GM21367 (cell line): ENCODE measurements around the gene SEPHS1.
A peak's percentile ranks its signal among the peaks of the same experiment; 100 is the strongest.
"Not testable (repeated sequence)": the region's sequence is repeated elsewhere in the genome, so short reads cannot be mapped to it uniquely, and the experiment has no call there.

ENCODE experiments used
- ATAC-seq: cut with Tn5 transposase; IDR thresholded peaks from one replicate; pipeline ENCODE4 v1.9.1; 2021; ENCODE audit not compliant: unreplicated experiment

The SEPHS1 gene

DNA sequence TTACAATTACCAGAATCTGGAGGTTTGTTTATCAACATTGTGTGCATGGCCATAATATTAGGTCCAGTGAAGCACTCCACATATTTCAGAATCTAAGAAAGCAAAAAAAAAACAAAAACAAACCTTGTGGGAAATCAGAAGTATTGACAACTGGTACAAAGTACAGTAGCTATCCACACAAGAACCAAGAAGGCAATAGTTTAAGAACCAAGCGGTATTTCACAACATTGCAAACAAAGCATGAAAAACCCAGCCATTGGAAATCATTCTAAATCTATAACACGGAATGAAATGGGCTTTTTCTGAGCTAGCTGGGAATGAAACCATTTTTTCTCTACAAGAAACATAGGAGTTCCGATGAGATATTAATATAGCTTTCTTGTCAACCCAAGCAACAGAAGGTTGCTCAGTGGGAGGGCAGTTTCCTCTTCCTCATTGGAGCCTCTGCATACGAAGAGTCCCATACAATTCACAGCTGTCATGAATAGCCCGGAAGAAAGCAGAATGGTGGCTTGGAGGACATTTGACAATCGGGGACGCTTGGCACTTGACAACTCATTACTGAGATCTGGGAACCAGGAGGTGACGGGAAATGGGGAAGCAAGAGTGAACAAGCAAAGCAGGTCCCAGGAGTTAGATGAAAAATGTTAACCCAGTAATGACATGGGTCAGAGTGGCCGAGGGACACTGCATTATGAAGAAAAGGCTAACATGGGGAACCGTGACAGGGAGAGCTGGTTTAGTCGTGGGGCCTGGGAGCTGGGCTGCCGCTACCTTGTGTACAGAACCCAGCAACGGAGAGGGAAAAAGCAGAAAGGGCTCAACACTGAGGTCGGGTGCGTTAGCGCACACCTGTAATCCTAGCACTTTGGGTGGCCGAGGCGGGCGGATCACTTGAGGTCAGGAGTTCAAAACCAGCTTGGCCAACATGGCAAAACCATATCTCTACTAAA lies 56.0 kb downstream of the SEPHS1 start:
- no peak for ATAC-seq

DNA sequence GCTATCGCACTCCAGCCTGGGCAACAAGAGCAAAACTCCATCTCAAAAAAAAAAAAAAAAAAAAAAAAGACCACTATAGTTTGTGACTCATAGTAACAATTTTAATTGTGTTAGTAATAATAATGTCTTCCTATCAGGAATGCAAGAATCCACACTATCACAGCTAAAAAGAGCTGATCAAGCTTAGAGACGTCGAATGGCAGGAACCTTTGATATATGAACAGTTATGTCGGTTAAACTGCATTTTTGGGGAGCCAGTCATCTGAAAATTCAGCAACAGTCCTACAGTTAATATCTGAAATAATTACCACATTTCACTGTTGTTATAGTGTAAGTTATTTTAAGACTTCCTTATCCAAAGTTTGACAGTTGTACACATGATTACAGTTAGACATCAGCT lies 57.0 kb downstream of the SEPHS1 start:
- no peak for ATAC-seq

DNA sequence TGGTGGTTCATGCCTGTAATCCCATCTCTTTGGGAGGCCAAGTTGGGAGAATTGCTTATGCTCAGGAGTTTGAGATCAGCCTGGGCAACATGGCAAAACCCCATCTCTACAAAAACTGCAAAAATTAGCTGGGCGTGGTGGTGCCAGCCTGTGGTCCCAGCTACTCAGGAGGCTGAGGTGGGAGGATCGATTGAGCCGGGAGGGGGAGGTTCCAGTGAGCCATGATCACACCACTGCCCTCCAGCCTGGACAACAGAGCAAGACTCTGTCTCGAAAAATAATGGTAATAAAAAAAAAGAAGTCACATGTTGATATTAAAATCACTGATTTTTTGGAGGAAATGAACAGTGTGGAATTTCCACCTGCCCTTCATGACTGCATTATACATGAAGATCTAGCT lies 64.0 kb downstream of the SEPHS1 start:
- ATAC-seq, result no peak

DNA sequence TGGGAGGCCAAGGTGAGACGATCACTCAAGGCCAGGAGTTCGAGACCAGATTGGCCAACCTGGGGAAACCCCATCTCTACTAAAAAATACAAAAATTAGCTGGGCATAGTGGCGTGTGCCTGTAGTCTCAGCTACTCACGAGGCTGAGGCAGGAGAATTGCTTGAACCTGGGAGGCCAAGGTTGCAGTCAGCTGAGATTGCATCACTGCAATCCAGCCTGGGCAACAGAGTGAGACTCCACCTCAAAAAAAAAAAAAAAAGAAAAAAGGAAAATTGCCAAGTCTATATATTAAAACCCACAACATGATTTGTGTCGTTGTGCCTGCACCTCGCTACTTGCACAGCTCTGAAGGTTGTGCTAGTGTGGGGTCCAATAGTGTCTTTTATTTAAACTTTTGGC lies 65.7 kb downstream of the SEPHS1 start:
- ATAC-seq, result not testable (repeated sequence)

DNA sequence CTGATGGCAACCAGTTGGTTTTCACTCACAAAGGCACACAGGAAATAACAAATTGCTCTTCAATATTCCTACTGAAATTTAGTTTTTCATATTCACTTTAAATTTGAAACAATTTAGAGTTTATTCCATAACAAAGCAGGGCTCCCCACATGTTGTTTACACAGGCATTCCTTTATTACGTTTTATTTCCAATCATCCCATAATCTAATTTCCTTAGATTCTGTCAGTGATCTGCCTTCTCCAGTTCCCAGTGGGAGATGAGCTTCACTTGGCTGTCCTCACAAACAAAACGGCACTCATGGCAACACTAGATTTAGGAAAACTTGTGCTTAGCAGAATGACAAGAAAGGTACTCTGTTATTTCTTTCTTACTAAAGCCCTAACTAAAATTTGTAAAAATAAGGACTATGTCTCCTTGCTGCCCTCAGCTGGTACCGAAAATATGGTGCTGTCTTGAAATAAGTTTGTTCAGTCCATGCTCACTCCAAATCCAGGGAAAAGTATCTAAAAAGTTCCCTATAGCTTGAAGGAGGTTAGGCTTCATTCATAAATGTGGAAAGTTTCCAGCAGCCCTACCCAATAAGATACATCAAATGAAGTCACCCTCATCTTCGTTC lies 71.2 kb downstream of the SEPHS1 start:
- ATAC-seq, result no peak

- ATAC-seq, result not testable (repeated sequence)
Measured at GRCh38 chr10:13276146-13276545, 71.9 kb downstream of the SEPHS1 start.

- no peak for ATAC-seq
Measured at GRCh38 chr10:13272164-13272571, 75.9 kb downstream of the SEPHS1 start.

DNA sequence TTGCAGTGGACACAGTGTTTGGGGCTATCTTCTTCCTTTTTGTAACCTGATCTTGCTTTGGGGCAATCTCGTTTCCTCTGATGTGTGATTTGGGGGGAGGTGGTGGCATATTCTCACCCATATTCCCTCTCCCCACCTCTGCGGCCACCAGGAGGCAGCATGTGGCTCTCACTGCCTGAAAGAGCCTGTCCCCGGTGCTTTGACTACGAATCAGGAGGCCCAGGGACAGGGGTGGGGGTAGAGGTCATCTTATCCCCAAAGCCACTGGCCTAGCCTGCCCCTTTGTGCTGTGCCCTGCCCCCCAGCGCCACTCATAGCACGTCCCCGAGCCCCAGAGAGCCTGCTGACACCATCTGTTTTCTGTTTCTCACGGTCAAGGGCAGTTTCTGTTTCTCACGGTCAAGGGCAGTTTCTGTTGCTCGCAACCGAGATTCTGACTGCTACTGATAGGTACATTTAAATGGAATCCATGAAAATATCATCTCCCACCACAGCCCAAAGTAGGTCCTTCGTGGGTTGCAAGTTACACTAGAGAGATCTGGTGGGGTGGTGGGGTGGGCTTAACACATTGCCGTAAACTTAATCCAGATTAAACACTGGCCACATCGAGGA lies 76.4 kb downstream of the SEPHS1 start:
- ATAC-seq, result peak; percentile 68

DNA sequence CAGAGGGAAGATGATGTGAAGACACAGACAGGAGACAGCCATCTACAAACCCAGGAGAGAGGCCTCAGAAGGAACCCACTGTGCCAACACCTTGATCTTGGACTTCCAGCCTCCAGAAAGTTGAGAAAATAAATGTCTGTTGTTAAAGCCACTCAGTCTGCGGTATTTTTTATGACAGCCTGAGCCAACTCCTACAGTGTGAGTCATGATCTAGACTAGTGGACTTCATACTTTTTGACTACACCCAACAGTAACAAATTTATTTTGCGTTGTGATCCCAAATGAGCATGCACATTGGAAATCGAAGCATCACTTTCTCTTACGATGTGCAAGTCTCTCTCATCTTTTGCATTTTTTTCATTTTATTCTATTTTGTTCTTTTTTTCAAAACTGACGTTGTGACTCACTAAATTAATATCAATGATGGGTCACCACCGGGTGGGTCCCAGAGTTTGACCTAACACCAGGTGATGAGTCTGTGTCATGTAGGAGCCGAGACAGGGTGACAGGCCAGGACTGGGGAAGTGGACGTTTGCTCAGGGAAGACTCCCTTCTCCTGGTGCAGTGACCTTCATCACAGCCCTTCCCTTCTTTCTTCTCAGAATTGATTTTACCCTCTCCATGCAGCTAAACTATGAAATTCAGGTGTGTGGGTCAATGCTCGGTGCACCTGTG lies 77.1 kb downstream of the SEPHS1 start:
- no peak for ATAC-seq

GRCh38 chr10:13268841-13269240 lies 79.3 kb downstream of the SEPHS1 start:
- no peak for ATAC-seq

- no peak for ATAC-seq
Measured at GRCh38 chr10:13268310-13268709, 79.8 kb downstream of the SEPHS1 start.
